Activated naive CD4-positive, alpha-beta T cell treated with anti-CD3 and anti-CD28 coated beads, Interleukin-2, amount 10 ng/mL, durations not matched to agents 7 days and 5 days (primary cell): ENCODE data around the gene NFAM1.
A peak's percentile ranks its signal among the peaks of the same experiment; 100 is the strongest.

ENCODE experiments used
- CTCF ChIA-PET: fragments of 350-600 bp; sonication (Branson Sonifier 250); formaldehyde crosslinking; loops from one replicate; lab custom pipeline; 2021; ENCODE audit warnings: antibody characterized with exemption; lab: Charles Lee
- DNase-seq: peaks from one replicate; pipeline ENCODE4 v3.0.0-alpha.2; 2020
- H3K27ac Mint-ChIP-seq: one replicate; pipeline ENCODE4 v1.8.0; 2021; ENCODE audit warnings: mild to moderate bottlenecking, moderate library complexity, mixed read lengths
- H3K27me3 Mint-ChIP-seq: one replicate; pipeline ENCODE4 v1.8.0; 2021; ENCODE audit warnings: mild to moderate bottlenecking, mixed read lengths
- H3K36me3 Mint-ChIP-seq: one replicate; pipeline ENCODE4 v1.8.0; 2021; ENCODE audit warnings: mixed read lengths
- H3K4me1 Mint-ChIP-seq: one replicate; pipeline ENCODE4 v1.8.0; 2021; ENCODE audit warnings: mixed read lengths
- H3K4me3 Mint-ChIP-seq: one replicate; pipeline ENCODE4 v1.8.0; 2021; ENCODE audit warnings: mild to moderate bottlenecking, moderate library complexity, mixed read lengths
- H3K9me3 Mint-ChIP-seq: one replicate; pipeline ENCODE4 v1.8.0; 2021; ENCODE audit warnings: mixed read lengths

Gene NFAM1

DNA sequence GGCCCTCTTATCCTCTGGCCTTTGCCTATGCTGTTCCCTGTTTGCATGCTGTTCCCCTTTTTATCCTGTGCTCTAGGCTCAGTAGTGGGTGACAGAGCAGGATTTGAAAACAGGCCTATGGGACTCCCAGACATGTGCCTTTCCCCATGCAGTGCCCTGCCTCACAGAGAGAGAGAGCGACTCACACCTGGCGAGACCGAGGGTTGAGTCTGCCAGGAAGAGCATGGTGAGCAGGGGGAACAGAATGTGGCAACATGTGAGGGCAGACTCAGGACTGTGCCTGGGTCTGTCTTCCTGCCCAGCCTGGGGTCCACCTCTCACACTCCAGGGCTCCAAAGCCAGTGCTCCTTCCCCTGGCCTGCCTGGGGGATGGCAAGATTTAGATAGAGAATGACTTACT lies 75.0 kb downstream of the NFAM1 start:
- no peaks in the 10 kb centered on the region for H3K4me1 Mint-ChIP-seq
- H3K27me3 Mint-ChIP-seq = peaks cover 37% of the 10 kb centered on the region
- H3K4me3 Mint-ChIP-seq = no peak overlapping the region
- H3K9me3 Mint-ChIP-seq = no peaks in the 10 kb centered on the region
- DNase-seq = no peak
- no peaks in the 10 kb centered on the region for H3K36me3 Mint-ChIP-seq
- no peak overlapping the region for H3K27ac Mint-ChIP-seq
- CTCF ChIA-PET = no interaction called here

DNA sequence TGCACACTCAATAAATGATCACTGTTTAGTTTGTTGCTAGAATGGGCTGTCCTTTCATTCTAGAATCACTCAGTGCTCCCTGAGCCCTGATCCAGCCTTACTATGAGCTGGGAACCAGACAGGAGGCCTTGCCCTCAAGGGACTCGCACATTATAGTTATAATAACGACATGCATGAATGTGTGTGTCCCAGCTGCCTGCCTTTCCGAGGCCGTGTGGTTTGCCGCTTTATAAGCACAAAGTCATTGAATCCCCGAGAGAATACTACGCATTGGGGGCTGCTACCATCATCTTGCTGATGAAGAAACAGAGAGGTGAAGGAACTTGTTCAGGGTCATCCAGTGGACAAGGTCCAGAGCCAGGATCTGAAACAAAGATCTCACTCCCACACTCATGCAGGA lies 75.7 kb downstream of the NFAM1 start:
- no peak overlapping the region for H3K4me3 Mint-ChIP-seq
- H3K27me3 Mint-ChIP-seq = peaks cover 37% of the 10 kb centered on the region
- no peaks in the 10 kb centered on the region for H3K36me3 Mint-ChIP-seq
- H3K27ac Mint-ChIP-seq = no peak overlapping the region
- no peak for DNase-seq
- H3K4me1 Mint-ChIP-seq = no peaks in the 10 kb centered on the region
- no peaks in the 10 kb centered on the region for H3K9me3 Mint-ChIP-seq
- CTCF ChIA-PET = no interaction called here

DNA sequence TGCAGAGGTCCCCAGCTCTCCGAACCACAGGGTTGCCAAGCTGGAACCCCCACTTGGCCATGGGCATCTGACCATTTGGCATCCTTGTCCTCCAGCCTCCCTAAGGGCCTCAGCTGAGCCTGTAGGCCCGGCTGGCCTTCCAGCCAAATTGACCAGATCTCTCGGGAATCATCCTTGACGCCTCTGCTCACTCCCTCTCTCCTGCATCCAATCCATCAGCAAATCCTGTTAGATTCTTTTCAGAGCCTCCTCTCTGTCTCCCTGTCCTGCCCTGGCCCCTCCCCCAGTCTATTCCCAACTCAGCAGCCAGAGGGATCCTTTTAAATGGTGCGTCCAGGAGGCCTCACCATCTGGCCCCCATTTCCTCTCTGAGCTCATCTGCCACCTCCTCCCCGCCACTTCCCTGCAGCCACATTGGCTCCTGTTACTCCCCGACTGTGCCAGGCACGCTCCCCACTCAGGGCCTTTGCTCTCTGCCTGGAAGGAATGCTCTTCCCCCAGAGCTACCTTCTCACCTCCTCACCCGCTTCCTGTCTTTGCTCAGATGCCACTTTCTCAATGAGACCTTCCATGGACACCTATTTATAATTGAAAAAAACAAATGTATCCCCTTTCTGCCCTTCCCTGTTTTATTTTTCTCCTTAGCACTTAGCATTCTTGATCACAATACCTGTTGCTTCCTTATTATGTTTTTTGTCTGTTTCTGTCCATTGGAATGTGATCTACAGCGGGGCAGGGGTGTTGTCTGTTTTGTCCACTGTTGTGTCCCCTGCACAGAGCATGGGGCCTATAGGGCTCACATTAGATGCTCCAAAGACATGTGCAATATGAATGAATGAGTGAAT lies 78.1 kb downstream of the NFAM1 start:
- no peaks in the 10 kb centered on the region for H3K36me3 Mint-ChIP-seq
- peaks cover 22% of the 10 kb centered on the region for H3K27me3 Mint-ChIP-seq
- no peak overlapping the region for H3K4me3 Mint-ChIP-seq
- CTCF ChIA-PET = no interaction called here
- no peak overlapping the region for H3K27ac Mint-ChIP-seq
- H3K9me3 Mint-ChIP-seq = no peaks in the 10 kb centered on the region
- H3K4me1 Mint-ChIP-seq = no peaks in the 10 kb centered on the region
- DNase-seq = no peak

DNA sequence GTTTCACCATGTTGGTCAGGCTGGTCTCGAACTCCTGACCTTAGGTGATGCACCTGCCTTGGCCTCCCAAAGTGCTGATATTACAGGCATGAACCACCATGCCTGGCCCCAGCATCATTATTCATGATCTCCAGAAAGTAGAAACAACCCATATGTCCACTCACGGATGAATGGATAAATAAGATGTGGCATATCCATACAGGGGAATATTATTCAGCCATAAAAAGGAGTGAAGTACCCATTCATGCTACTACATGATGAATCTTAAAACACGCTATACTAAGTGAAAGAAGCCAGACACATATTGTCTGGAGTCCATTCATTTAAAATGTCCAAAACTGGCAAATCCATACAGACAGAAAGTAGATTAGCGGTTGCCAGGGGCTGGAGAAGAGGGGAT lies 81.8 kb downstream of the NFAM1 start:
- Mint-ChIP-seq H3K4me1 (no peaks in the 10 kb centered on the region), H3K27ac (no peak overlapping the region), H3K36me3 (no peaks in the 10 kb centered on the region), H3K9me3 (no peaks in the 10 kb centered on the region), H3K27me3 (peaks cover 36% of the 10 kb centered on the region), H3K4me3 (no peak overlapping the region)
- CTCF ChIA-PET = no interaction called here
- no peak for DNase-seq

- CTCF ChIA-PET = no interaction called here
- no peak for DNase-seq
- Mint-ChIP-seq H3K4me3 (no peak overlapping the region), H3K9me3 (no peaks in the 10 kb centered on the region), H3K4me1 (peaks cover 5% of the 10 kb centered on the region), H3K27ac (no peak overlapping the region), H3K36me3 (no peaks in the 10 kb centered on the region), H3K27me3 (peaks cover 50% of the 10 kb centered on the region)
Observed at GRCh38 chr22:42347281-42347824, 84.8 kb downstream of the NFAM1 start.

GRCh38 chr22:42346722-42347121 lies 85.5 kb downstream of the NFAM1 start:
- Mint-ChIP-seq H3K4me3 (no peak overlapping the region), H3K9me3 (no peaks in the 10 kb centered on the region), H3K36me3 (no peaks in the 10 kb centered on the region), H3K4me1 (peaks cover 7% of the 10 kb centered on the region), H3K27me3 (peaks cover 50% of the 10 kb centered on the region), H3K27ac (no peak overlapping the region)
- CTCF ChIA-PET = interaction anchor here (1.1 kb wide), 1 partner anchor 19 kb away, joined by 3 read pairs; no protein-coding TSS in a partner anchor
- no peak for DNase-seq

DNA sequence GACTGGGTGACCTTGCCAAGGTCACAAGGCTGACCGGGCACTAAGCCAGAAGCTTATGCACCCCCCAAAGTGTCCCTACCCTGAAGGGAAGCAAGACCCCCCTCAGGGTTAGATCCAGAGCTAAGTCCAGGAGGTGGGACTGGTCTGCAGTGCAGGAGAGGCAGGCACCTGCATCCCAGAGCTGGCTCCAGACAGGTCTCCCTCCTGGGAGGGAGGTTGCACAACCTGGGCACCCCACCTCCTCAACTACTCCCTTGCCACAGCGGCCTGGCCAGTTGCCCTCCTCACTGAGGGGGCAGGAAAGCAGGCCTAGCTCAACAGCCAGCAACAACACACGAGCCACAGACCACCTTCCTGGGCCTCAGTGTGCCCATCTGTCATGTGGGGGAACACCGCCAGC lies 86.7 kb downstream of the NFAM1 start:
- Mint-ChIP-seq H3K27me3 (peaks cover 54% of the 10 kb centered on the region), H3K36me3 (no peaks in the 10 kb centered on the region), H3K27ac (no peak overlapping the region), H3K9me3 (no peaks in the 10 kb centered on the region), H3K4me3 (no peak overlapping the region), H3K4me1 (peaks cover 7% of the 10 kb centered on the region)
- CTCF ChIA-PET = no interaction called here
- DNase-seq = no peak

DNA sequence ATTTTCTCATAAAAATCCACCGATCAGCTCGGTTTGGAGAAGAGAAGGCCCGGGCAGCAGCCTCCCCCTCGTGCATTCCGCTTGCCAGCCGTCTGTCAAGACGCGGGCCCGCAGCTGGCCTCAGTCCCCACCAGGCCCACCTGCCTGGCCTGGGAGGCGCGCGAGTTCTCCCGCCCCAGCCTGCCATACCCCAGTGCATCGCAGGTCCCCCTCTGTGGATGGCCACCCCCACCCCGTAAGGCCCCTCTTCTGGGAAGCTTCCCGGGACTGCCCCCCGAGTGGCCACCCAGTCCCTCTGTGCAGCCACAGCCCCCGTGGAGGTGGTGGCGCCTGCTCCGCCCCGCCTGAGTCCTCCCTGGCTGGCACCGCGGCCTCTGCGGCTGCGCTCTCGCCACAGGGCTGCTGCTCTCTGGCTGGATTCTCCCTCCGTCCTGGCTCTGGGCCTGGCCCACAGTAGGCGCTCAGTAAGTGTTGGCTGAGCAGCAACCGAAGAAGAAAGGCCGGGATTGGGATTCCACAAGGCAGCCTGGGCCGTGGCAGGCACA lies 87.8 kb downstream of the NFAM1 start:
- H3K36me3 Mint-ChIP-seq = no peaks in the 10 kb centered on the region
- H3K27ac Mint-ChIP-seq = no peak overlapping the region
- H3K27me3 Mint-ChIP-seq = peaks cover 58% of the 10 kb centered on the region
- CTCF ChIA-PET = no interaction called here
- peaks cover 7% of the 10 kb centered on the region for H3K4me1 Mint-ChIP-seq
- peak overlapping the region; percentile 58 for H3K4me3 Mint-ChIP-seq
- no peak for DNase-seq
- H3K9me3 Mint-ChIP-seq = no peaks in the 10 kb centered on the region

DNA sequence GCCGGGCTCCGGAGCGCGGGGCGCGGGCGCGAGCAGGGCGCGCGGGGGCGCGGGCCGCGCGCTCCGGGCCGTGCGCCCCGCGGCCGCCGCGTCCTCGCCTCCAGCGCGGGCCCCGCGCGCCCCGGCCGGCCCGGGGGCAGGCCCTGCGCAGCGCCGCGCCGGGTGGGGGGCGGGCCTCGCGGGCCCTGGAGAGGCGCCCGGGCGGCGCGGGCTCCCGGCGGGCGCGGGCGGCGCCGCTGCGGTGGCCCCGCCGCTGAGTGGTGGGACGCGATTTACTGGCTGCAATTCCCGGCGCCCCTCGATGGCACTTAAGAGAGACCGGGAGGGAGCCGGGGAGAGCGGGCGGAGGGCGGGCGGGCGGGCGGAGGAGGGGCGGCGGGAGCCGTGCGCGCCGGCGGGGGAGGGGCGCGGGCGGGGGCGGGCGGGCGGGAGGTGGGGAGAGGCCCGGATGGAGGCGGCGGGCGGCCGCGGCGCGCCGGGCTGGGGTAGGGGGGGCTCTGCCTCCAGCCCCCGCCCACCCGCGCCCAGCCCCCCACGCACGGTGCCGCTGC lies 88.6 kb downstream of the NFAM1 start:
- peaks cover 58% of the 10 kb centered on the region for H3K27me3 Mint-ChIP-seq
- CTCF ChIA-PET = interaction anchor here (1.8 kb wide), 1 partner anchor 176 kb away, joined by 4 read pairs; no protein-coding TSS in a partner anchor
- no peaks in the 10 kb centered on the region for H3K9me3 Mint-ChIP-seq
- H3K4me3 Mint-ChIP-seq = no peak overlapping the region
- peaks cover 7% of the 10 kb centered on the region for H3K4me1 Mint-ChIP-seq
- no peak overlapping the region for H3K27ac Mint-ChIP-seq
- no peaks in the 10 kb centered on the region for H3K36me3 Mint-ChIP-seq
- DNase-seq = peak; percentile 42

GRCh38 chr22:42343121-42343454 lies 89.1 kb downstream of the NFAM1 start:
- H3K9me3 Mint-ChIP-seq = no peaks in the 10 kb centered on the region
- CTCF ChIA-PET = interaction anchor here (1.8 kb wide), 1 partner anchor 175 kb away, joined by 4 read pairs; no protein-coding TSS in a partner anchor

DNA sequence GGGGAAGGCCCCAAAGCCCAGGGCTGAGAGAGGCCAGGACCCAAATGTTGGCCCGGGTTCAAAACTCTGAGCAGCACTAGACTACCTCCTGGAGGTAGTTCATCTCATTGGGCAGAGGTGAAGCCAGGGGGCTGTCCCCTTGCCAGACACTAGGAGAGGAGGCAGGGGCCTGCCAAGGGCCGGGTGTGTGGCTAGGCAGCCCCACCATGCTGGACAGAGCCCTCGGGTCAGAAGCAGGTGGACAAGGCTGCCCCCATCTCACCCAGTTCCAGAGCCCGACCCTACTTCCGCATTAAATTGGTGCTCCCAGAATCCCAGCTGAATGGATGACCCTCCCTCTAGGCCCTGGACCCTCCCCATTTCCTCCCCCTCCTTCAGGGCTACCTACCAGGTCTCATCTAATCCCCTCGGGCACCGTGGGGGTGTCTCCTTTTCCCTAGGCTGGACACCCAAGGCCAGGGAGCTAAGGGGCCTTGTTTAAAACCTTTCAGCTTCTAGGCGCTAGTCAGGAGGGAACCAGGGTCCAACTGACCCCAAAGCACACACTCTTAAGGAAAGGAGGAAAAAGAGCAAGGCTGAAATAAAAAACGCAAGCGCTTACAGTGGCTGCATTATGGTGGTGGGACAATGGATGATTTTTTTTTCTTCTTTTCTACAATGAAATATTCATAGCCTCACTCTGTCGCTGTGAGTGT lies 89.6 kb downstream of the NFAM1 start:
- no peak overlapping the region for H3K27ac Mint-ChIP-seq
- H3K4me1 Mint-ChIP-seq = peaks cover 7% of the 10 kb centered on the region
- no peak for DNase-seq
- no peaks in the 10 kb centered on the region for H3K9me3 Mint-ChIP-seq
- CTCF ChIA-PET = interaction anchor here (1.8 kb wide), 1 partner anchor 175 kb away, joined by 4 read pairs; no protein-coding TSS in a partner anchor
- peaks cover 54% of the 10 kb centered on the region for H3K27me3 Mint-ChIP-seq
- H3K36me3 Mint-ChIP-seq = no peaks in the 10 kb centered on the region
- peak overlapping the region; percentile 62 for H3K4me3 Mint-ChIP-seq

More at GRCh38 chr22:42343121-42343454, 89.1 kb downstream of the NFAM1 start:
- peak; percentile 45 for DNase-seq
- H3K4me3 Mint-ChIP-seq = peak overlapping the region; percentile 62
- H3K27ac Mint-ChIP-seq = no peak overlapping the region
- peaks cover 7% of the 10 kb centered on the region for H3K4me1 Mint-ChIP-seq
- H3K36me3 Mint-ChIP-seq = no peaks in the 10 kb centered on the region
- H3K27me3 Mint-ChIP-seq = peaks cover 55% of the 10 kb centered on the region

- peak overlapping the region; percentile 62 for H3K4me3 Mint-ChIP-seq
- no peak for DNase-seq
- no peak overlapping the region for H3K27ac Mint-ChIP-seq
- no peaks in the 10 kb centered on the region for H3K9me3 Mint-ChIP-seq
- CTCF ChIA-PET = interaction anchor here (1.8 kb wide), 1 partner anchor 174 kb away, joined by 4 read pairs; no protein-coding TSS in a partner anchor
- H3K4me1 Mint-ChIP-seq = peaks cover 7% of the 10 kb centered on the region
- H3K36me3 Mint-ChIP-seq = no peaks in the 10 kb centered on the region
- H3K27me3 Mint-ChIP-seq = peaks cover 61% of the 10 kb centered on the region
Observed at GRCh38 chr22:42341779-42342178, 90.4 kb downstream of the NFAM1 start.

DNA sequence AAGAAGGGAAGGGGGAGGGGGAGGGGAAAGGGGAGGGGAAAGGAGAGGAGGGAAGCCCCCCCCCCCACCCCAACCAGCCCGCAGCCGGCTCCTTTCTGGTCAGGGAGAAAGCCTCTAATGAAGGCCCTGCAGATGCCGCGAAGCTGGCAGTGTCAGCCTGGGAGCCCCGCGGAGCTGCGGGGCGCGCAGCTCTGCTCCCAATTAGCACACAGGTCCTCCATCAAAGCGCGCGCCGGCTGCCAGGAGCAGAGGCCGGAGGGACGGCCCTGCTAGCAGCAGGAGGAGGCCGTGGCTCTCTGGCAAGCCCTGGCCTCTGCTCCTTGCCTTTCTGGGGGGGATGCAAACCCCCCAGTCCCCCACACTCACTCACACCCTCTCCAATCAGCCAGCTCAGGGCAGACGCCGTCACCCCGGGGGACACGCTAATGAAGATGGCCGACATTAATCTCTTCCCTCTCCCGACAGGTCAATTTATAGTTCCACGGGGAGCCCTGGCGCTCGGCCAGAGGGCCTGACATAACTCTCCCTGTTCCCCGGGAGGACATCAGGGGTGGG lies 91.3 kb downstream of the NFAM1 start:
- H3K4me3 Mint-ChIP-seq = no peak overlapping the region
- peaks cover 7% of the 10 kb centered on the region for H3K4me1 Mint-ChIP-seq
- H3K36me3 Mint-ChIP-seq = no peaks in the 10 kb centered on the region
- CTCF ChIA-PET = no interaction called here
- H3K27me3 Mint-ChIP-seq = peaks cover 66% of the 10 kb centered on the region
- DNase-seq = no peak
- no peak overlapping the region for H3K27ac Mint-ChIP-seq
- no peaks in the 10 kb centered on the region for H3K9me3 Mint-ChIP-seq

DNA sequence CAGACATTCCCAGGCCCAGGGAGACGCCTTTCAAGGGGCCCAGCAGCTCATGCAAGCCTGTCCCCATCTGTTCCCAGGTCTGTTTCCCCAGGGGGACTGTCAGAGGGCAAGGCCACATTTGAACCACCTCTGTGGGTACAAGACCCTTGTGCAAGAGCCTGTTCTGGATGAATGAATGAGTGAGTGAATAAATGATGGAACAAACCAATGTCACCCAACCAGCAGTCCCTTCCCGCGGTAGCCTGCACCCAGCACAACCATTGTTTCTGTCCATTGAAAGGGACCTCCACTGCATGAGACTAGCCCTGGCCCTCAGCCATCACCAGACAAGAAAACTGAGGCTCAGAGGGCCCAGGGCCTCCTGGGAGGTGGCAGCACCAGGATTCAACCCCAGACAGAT lies 92.1 kb downstream of the NFAM1 start:
- peaks cover 66% of the 10 kb centered on the region for H3K27me3 Mint-ChIP-seq
- no peak for DNase-seq
- CTCF ChIA-PET = no interaction called here
- H3K27ac Mint-ChIP-seq = no peak overlapping the region
- peaks cover 7% of the 10 kb centered on the region for H3K4me1 Mint-ChIP-seq
- H3K9me3 Mint-ChIP-seq = no peaks in the 10 kb centered on the region
- no peak overlapping the region for H3K4me3 Mint-ChIP-seq
- H3K36me3 Mint-ChIP-seq = no peaks in the 10 kb centered on the region
